ENCODE results near the gene BMP2. TPM values are rescaled to one million over a fixed set of nuclear protein-coding genes. Genes with fewer than 3 reads are reported as not detected.

Gene BMP2
- total RNA-seq, 1 donor from 2014 or later: 22.7 TPM

DNA sequence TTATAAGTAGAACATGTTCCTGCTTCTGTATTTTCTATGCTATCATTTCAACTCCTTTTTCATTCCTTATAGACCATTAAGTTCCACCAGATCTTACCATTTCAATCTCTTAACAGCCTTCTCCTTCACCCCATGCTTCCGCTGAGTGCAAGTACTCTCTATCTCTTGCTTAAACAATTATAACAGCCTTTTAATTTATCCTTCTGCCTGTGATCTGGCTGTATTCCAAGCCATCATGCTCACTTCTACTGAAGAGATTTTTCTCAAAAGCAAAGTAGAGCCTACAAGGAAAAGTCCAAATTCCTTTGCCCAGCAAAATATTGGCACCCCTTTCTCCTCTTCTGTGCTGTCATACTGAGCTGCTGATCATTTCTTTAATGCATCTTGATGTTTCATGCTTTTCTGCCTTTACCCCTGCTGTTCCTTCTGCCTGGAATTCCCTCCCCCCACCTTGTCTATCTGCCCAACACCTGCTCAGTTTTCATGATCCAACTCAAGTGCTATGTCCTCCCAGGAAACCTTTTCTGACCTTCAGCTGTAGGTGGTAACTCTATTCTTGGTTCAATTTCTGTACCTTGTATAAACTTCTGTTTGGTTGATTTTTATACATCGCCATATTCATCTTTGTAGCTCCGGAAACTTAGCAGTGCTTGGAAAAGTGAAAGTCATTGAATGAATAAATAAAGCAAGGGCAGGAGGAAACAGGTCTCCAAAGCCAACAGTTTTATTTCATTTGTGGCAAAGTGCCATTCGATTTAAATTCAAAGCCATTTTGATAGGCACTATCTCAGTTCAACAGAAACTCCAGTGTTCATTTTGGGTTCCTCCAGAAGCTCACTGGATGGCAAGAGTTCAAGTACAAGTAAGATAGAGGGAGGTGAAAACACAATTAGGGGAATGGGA is 10.5 kb upstream of the BMP2 start:
- peaks cover 9% of the 10 kb centered on the region for H3K4me1 ChIP-seq
- no peak overlapping the region for H3K4me3 ChIP-seq
- ATAC-seq (no peak), DNase-seq (no peak)
- H3K9me3 ChIP-seq: no peaks in the 10 kb centered on the region
- H3K27me3 ChIP-seq: no peaks in the 10 kb centered on the region
- H3K27ac ChIP-seq: no peak overlapping the region
- TF ChIP-seq, protein P1, sequence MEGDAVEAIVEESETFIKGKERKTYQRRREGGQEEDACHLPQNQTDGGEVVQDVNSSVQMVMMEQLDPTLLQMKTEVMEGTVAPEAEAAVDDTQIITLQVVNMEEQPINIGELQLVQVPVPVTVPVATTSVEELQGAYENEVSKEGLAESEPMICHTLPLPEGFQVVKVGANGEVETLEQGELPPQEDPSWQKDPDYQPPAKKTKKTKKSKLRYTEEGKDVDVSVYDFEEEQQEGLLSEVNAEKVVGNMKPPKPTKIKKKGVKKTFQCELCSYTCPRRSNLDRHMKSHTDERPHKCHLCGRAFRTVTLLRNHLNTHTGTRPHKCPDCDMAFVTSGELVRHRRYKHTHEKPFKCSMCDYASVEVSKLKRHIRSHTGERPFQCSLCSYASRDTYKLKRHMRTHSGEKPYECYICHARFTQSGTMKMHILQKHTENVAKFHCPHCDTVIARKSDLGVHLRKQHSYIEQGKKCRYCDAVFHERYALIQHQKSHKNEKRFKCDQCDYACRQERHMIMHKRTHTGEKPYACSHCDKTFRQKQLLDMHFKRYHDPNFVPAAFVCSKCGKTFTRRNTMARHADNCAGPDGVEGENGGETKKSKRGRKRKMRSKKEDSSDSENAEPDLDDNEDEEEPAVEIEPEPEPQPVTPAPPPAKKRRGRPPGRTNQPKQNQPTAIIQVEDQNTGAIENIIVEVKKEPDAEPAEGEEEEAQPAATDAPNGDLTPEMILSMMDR (IDR thresholded peaks at IDR 0.05): no peak
- H3K36me3 ChIP-seq: no peaks in the 10 kb centered on the region
- intact Hi-C loops (cut with DNase I): no loop called here

DNA sequence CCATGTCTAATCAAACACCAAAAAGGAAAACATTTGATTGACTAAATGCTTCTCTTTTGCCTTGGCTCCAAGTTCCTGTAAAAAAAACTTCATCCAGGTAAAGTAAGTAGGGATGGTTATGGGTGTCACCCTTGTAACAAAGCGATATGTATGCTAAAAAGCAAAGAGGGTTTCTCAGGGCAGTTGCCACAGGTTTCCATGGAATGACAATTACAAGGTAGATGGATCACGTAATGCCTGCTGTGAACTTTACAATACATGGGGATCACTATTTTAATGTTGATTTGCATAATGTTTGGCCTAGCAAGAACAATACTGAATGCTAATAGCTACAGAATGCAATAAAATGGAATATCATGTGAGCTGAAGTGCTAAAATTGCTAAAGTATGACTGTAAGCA is 2.9 kb upstream of the BMP2 start:
- no peak overlapping the region for H3K27ac ChIP-seq
- DNase-seq: no peak
- no peak overlapping the region for H3K4me3 ChIP-seq
- H3K36me3 ChIP-seq: no peaks in the 10 kb centered on the region
- intact Hi-C loops (cut with DNase I): no loop called here
- TF ChIP-seq, protein P1 (IDR thresholded peaks at IDR 0.05): no peak
- no peaks in the 10 kb centered on the region for H3K27me3 ChIP-seq
- no peaks in the 10 kb centered on the region for H3K9me3 ChIP-seq
- H3K4me1 ChIP-seq: no peaks in the 10 kb centered on the region
- no peak for ATAC-seq

DNA sequence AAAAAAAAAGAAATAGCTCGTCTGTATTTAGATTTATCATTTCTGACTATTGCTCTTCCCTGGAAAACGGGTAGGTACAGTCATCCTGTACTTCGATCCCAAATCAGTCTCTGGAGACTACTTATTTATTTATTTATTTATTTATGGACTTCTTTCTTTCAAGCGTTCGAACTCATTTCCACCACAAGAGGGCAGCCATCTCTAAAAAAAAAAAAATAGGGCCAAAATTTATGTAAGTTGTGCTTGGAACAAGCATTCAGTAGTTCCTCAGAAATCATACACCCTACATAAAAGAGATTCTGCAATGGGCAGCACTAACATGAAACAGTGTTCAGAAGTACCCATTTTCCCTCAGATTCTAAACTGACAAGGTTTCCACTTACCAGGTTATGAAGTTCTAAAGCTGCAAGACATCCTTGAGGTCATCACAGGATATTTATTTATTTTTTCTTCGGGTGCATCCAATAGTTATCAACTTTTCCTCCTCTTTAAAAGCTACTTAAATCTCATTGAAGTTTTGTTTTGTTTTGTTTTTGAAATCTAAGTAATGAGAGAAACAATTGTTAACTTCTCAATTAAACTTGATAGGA is 1.9 kb upstream of the BMP2 start:
- TF ChIP-seq, protein P1 (IDR thresholded peaks at IDR 0.05): peak; percentile 67
- Histone ChIP-seq H3K27me3 (no peaks in the 10 kb centered on the region), H3K9me3 (no peaks in the 10 kb centered on the region), H3K27ac (no peak overlapping the region), H3K4me1 (no peaks in the 10 kb centered on the region), H3K4me3 (no peak overlapping the region), H3K36me3 (no peaks in the 10 kb centered on the region)
- no peak for DNase-seq
- intact Hi-C loops (cut with DNase I): no loop called here
- ATAC-seq: no peak

DNA sequence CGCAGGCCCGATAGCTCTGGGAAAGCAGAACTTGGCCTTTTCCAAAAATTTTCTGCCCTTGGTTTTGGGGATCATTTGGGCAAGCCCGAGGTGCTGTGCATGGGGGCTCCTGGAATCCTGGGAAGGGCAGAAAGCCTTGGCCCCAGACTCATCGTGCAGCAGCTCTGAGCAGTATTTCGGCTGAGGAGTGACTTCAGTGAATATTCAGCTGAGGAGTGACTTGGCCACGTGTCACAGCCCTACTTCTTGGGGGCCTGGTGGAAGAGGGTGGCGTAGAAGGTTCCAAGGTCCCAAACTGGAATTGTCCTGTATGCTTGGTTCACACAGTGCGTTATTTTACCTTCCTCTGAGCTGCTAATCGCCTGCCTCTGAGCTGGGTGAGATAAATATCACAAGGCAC is 1.1 kb upstream of the BMP2 start:
- DNase-seq (no peak), ATAC-seq (no peak)
- H3K4me3 ChIP-seq: no peak overlapping the region
- no peaks in the 10 kb centered on the region for H3K36me3 ChIP-seq
- no peaks in the 10 kb centered on the region for H3K27me3 ChIP-seq
- H3K4me1 ChIP-seq: no peaks in the 10 kb centered on the region
- intact Hi-C loops (cut with DNase I): no loop called here
- no peaks in the 10 kb centered on the region for H3K9me3 ChIP-seq
- H3K27ac ChIP-seq: no peak overlapping the region
- TF ChIP-seq, protein P1 (IDR thresholded peaks at IDR 0.05): no peak

DNA sequence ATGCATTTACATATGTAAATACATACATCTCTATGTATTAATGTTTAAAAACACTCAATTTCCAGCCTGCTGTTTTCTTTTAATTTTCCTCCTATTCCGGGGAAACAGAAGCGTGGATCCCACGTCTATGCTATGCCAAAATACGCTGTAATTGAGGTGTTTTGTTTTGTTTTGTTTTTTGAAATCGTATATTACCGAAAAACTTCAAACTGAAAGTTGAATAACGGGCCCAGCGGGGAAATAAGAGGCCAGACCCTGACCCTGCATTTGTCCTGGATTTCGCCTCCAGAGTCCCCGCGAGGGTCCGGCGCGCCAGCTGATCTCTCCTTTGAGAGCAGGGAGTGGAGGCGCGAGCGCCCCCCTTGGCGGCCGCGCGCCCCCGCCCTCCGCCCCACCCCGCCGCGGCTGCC is 355 bp upstream of the BMP2 start:
- Histone ChIP-seq H3K4me3 (peak overlapping the region; percentile 51), H3K9me3 (no peaks in the 10 kb centered on the region), H3K4me1 (no peaks in the 10 kb centered on the region), H3K36me3 (no peaks in the 10 kb centered on the region), H3K27ac (peak overlapping the region; percentile 14), H3K27me3 (no peaks in the 10 kb centered on the region)
- TF ChIP-seq, protein P1 (IDR thresholded peaks at IDR 0.05): no peak
- intact Hi-C loops (cut with DNase I): no loop called here
- DNase-seq (no peak), ATAC-seq (no peak)
